Right atrium auricular region (tissue), 2 donors: ENCODE measurements around the gene SLC35D3. TPM values are rescaled to one million over a fixed set of nuclear protein-coding genes. Genes with fewer than 3 reads are reported as not detected.

ENCODE experiments used
- DNase-seq: peaks from one replicate; pipeline ENCODE4 v3.0.0-alpha.2; 2019; ENCODE audit warnings: low spot score
- H3K27ac ChIP-seq, 2 donors: fragments of 200-600 bp; sonication (generic); 1 replicate in 1 of 2; 2 replicates in 1 of 2; pipeline ENCODE4 v1.5.1; 2016 to 2019
- H3K27me3 ChIP-seq, 2 donors: fragments of 200-600 bp; sonication (generic); one replicate each; pipeline versions ENCODE4 v1.5.1 to v1.6.0; 2017 to 2019
- H3K36me3 ChIP-seq: fragments of 200-600 bp; sonication (generic); one replicate; pipeline ENCODE4 v1.5.1; 2016
- H3K4me1 ChIP-seq, 2 donors: fragments of 200-600 bp; sonication (generic); one replicate each; pipeline versions ENCODE4 v1.5.1 to v1.6.0; 2017 to 2019
- H3K4me3 ChIP-seq, 2 donors: fragments of 200-600 bp; sonication (generic); 1 replicate in 1 of 2; 2 replicates in 1 of 2; pipeline ENCODE4 v1.5.1; 2017 to 2019; ENCODE audit warnings: mild to moderate bottlenecking in 1 of 2, moderate library complexity in 1 of 2
- H3K9me3 ChIP-seq, 2 donors: fragments of 200-600 bp; sonication (generic); one replicate each; pipeline ENCODE4 v1.5.1; 2019
- CTCF ChIP-seq, 2 donors: fragments of 200-600 bp; sonication (generic); IDR thresholded peaks; one replicate each; pipeline ENCODE4 v1.5.1; 2019; ENCODE audit warnings: antibody characterized with exemption in 2 of 2
- total RNA-seq, 2 donors: library from RNA; depleted of rRNA; stranded (reverse); fragments of >200 nt; gene quantifications; one replicate each; pipeline ENCODE4 v1.1.0, GENCODE V29; 2016

Gene SLC35D3
- total RNA-seq, 2 donors from 2014 or later = not detected

- Histone ChIP-seq H3K27ac (no peak overlapping the region), H3K4me1 (peaks cover 0 to 19% of the 10 kb centered on the region in 2 donors), H3K27me3 (peaks cover 10 to 19% of the 10 kb centered on the region in 2 donors), H3K36me3 (no peaks in the 10 kb centered on the region), H3K4me3 (no peak overlapping the region), H3K9me3 (no peaks in the 10 kb centered on the region)
- TF ChIP-seq CTCF (IDR thresholded peaks at IDR 0.05) = no peak
- DNase-seq = no peak
Measured at GRCh38 chr6:136926383-136926782, 4.3 kb downstream of the SLC35D3 start.

- peaks cover 0 to 12% of the 10 kb centered on the region in 2 donors for H3K4me1 ChIP-seq
- TF ChIP-seq CTCF (IDR thresholded peaks at IDR 0.05) = peak in 1 of 2 donors; percentile 37
- DNase-seq = no peak
- no peak overlapping the region for H3K27ac ChIP-seq
- H3K9me3 ChIP-seq = no peaks in the 10 kb centered on the region
- no peaks in the 10 kb centered on the region for H3K36me3 ChIP-seq
- peaks cover 4 to 10% of the 10 kb centered on the region in 2 donors for H3K27me3 ChIP-seq
- no peak overlapping the region for H3K4me3 ChIP-seq
Measured at GRCh38 chr6:136927292-136927691, 5.2 kb downstream of the SLC35D3 start.

GRCh38 chr6:136930528-136930927 lies 8.4 kb downstream of the SLC35D3 start:
- Histone ChIP-seq H3K27ac (no peak overlapping the region), H3K9me3 (no peaks in the 10 kb centered on the region), H3K36me3 (no peaks in the 10 kb centered on the region), H3K27me3 (no peaks in the 10 kb centered on the region), H3K4me3 (no peak overlapping the region), H3K4me1 (no peaks in the 10 kb centered on the region)
- DNase-seq = no peak
- TF ChIP-seq CTCF (IDR thresholded peaks at IDR 0.05) = no peak

GRCh38 chr6:136932599-136932998 lies 10.5 kb downstream of the SLC35D3 start:
- DNase-seq = no peak
- Histone ChIP-seq H3K27ac (no peak overlapping the region), H3K36me3 (no peaks in the 10 kb centered on the region), H3K4me3 (no peak overlapping the region), H3K4me1 (no peaks in the 10 kb centered on the region), H3K9me3 (no peaks in the 10 kb centered on the region), H3K27me3 (no peaks in the 10 kb centered on the region)
- TF ChIP-seq CTCF (IDR thresholded peaks at IDR 0.05) = no peak

- Histone ChIP-seq H3K4me3 (no peak overlapping the region), H3K27me3 (no peaks in the 10 kb centered on the region), H3K27ac (no peak overlapping the region), H3K4me1 (no peaks in the 10 kb centered on the region), H3K36me3 (no peaks in the 10 kb centered on the region), H3K9me3 (no peaks in the 10 kb centered on the region)
- no peak for DNase-seq
- no peak for TF ChIP-seq CTCF (IDR thresholded peaks at IDR 0.05)
Measured at GRCh38 chr6:136945072-136945471, 23.0 kb downstream of the SLC35D3 start.

- H3K9me3 ChIP-seq = no peaks in the 10 kb centered on the region
- H3K27me3 ChIP-seq = no peaks in the 10 kb centered on the region
- no peaks in the 10 kb centered on the region for H3K4me1 ChIP-seq
- TF ChIP-seq CTCF (IDR thresholded peaks at IDR 0.05) = no peak
- no peak overlapping the region for H3K4me3 ChIP-seq
- no peak overlapping the region for H3K27ac ChIP-seq
- DNase-seq = no peak
- H3K36me3 ChIP-seq = no peaks in the 10 kb centered on the region
Measured at GRCh38 chr6:136945711-136946121, 23.6 kb downstream of the SLC35D3 start.
